SH-SY5Y (cell line): ENCODE results near the gene CAMTA1.

ENCODE experiments used
- GATA2 ChIP-seq: IDR thresholded peaks from 2 replicates; pipeline ENCODE4 v1.6.1; 2011; ENCODE audit warnings: mild to moderate bottlenecking, low read depth, low read length
- GATA3 ChIP-seq: IDR thresholded peaks from 2 replicates; pipeline ENCODE4 v1.6.1; 2011; ENCODE audit warnings: low read depth, mild to moderate bottlenecking, low read length, moderate library complexity

DNA sequence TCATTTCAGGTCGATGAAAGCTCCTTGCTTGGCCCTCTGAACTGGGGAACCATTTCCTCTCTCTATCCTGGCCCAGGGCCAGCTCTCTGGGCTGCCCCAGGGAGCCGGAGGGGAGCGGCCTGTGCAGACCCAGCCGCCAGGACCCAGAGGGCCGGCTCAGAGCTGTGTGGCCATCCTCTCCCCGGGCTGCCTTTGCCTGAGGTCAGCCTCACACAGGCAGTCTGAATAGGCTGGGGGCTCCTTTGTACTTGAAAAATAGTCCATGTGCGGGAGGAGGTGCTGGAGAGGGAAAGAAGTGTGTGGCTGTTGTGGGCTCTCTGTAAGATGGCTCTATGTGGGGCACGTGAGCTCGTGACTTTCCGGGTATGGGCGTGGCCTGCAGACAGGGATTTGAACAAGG is 710.7 kb downstream of the CAMTA1 start:
- TF ChIP-seq GATA2 (no peak), GATA3 (no peak)
